Measurements from ENCODE around the gene CAMK1G. TPM values are rescaled to one million over a fixed set of nuclear protein-coding genes. Genes with fewer than 3 reads are reported as not detected.

Gene CAMK1G
- total and polyA plus RNA-seq, 11 donors, result 0.30 to 0.48 TPM; not detected in 9

- intact Hi-C loops (cut with DNase I), result loop anchor here in 1 of 10 donors (5.0 kb wide), 1 partner anchor 35 kb away; no protein-coding TSS in a partner anchor
- Histone ChIP-seq H3K4me3 (no peak overlapping the region), H3K9me3 (no peaks in the 10 kb centered on the region), H3K27me3 (peaks cover 0 to 36% (median 5%) of the 10 kb centered on the region in 9 donors), H3K27ac (no peak overlapping the region), H3K4me1 (peaks cover 0 to 16% (median 8%) of the 10 kb centered on the region in 12 donors), H3K36me3 (no peaks in the 10 kb centered on the region)
- 90 to 96% (median 92%) methylated on average over 3 of the region's 3 CpGs for WGBS, 4 donors
- no peak for DNase-seq
- TF ChIP-seq CTCF (IDR thresholded peaks at IDR 0.05) (no peak), POLR2A (IDR thresholded peaks at IDR 0.05) (no peak)
- no peak for ATAC-seq
These were observed 4.3 kb downstream of the CAMK1G start for GRCh38 chr1:209587789-209588188.

DNA sequence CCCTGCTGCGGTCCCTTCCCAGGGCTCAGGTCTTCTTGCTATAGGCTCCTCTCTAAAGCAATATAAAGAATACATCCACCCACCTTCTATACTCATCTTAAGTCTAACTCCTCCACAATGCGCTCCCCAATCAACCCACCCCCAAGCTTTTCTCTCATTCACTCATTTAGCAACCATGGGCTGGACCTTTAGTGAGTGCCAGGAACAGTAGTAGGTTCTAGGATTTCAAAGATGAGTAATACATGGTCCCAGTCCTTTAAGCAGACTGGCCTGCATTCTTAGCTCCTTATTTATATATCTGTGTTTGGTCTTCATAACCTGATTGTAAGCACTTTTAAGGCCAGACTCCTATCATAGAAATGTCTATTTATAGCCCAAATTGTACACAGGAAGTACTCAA is 5.9 kb downstream of the CAMK1G start:
- DNase-seq, result no peak
- ATAC-seq, result no peak
- TF ChIP-seq CTCF (IDR thresholded peaks at IDR 0.05) (no peak), POLR2A (IDR thresholded peaks at IDR 0.05) (no peak)
- Histone ChIP-seq H3K4me3 (no peak overlapping the region), H3K36me3 (no peaks in the 10 kb centered on the region), H3K27ac (no peak overlapping the region), H3K27me3 (peaks cover 0 to 21% (median 0%) of the 10 kb centered on the region in 9 donors), H3K4me1 (peaks cover 0 to 16% (median 8%) of the 10 kb centered on the region in 12 donors), H3K9me3 (no peaks in the 10 kb centered on the region)
- WGBS, 4 donors, result 96 to 100% (median 98%) methylated on average over 2 of the region's 2 CpGs
- intact Hi-C loops (cut with DNase I), result loop anchor here in 1 of 10 donors (5.0 kb wide), 1 partner anchor 33 kb away; no protein-coding TSS in a partner anchor

- Histone ChIP-seq H3K4me1 (peaks cover 0 to 16% (median 8%) of the 10 kb centered on the region in 12 donors), H3K27ac (no peak overlapping the region), H3K36me3 (no peaks in the 10 kb centered on the region), H3K27me3 (peaks cover 0 to 17% (median 0%) of the 10 kb centered on the region in 9 donors), H3K4me3 (no peak overlapping the region), H3K9me3 (no peaks in the 10 kb centered on the region)
- 83 to 92% (median 87%) methylated on average over 6 of the region's 6 CpGs for WGBS, 4 donors
- ATAC-seq (no peak), DNase-seq (no peak)
- TF ChIP-seq POLR2A (IDR thresholded peaks at IDR 0.05), result no peak
- no peak for TF ChIP-seq CTCF (IDR thresholded peaks at IDR 0.05)
- intact Hi-C loops (cut with DNase I), result loop anchor here in 5 of 10 donors (5.0 kb wide), 2 partner anchors 32 to 37 kb away; no protein-coding TSS in a partner anchor
These were observed 6.3 kb downstream of the CAMK1G start for GRCh38 chr1:209589863-209590262.

DNA sequence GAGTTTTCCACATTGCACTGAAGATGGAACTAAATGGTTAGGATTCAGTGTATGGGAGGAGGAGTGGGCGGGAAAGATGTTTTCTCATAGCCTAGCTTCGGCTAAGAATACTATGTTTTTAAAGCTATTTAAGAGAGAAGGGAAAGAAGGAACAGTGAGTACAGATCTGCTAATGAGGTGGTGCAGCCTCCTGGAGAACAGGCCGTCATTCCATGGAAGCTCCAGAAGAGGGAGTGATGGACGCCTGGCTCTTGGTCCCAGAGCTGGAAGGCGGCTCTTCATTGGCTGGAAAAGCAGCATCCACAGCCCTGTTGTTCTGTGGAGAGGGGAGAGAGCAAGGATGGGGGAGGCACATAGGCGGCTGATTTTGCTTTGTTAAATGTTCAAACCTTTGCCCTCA is 6.9 kb downstream of the CAMK1G start:
- H3K9me3 ChIP-seq, result no peaks in the 10 kb centered on the region
- no peaks in the 10 kb centered on the region for H3K36me3 ChIP-seq
- TF ChIP-seq POLR2A (IDR thresholded peaks at IDR 0.05), result no peak
- peak in 11 of 12 donors; percentile 17 to 58 (median 41) for TF ChIP-seq CTCF (IDR thresholded peaks at IDR 0.05)
- 45 to 66% (median 56%) methylated on average over 6 of the region's 6 CpGs for WGBS, 4 donors
- no peak overlapping the region for H3K27ac ChIP-seq
- ATAC-seq (peak in 2 of 4 donors; percentile 19 to 62), DNase-seq (peak in 1 of 5 donors; percentile 49)
- H3K4me1 ChIP-seq, result peaks cover 0 to 12% (median 7%) of the 10 kb centered on the region in 12 donors
- H3K27me3 ChIP-seq, result peaks cover 0 to 11% (median 0%) of the 10 kb centered on the region in 9 donors
- no peak overlapping the region for H3K4me3 ChIP-seq
- intact Hi-C loops (cut with DNase I), result loop anchor here in 4 of 10 donors (5.0 kb wide), 1 partner anchor 37 kb away; no protein-coding TSS in a partner anchor

Measured in heart left ventricle (tissue), 16 donors.